H1 (cell line): Measurements from ENCODE around the gene CGB7. TPM values are rescaled to one million over a fixed set of nuclear protein-coding genes. Genes with fewer than 3 reads are reported as not detected.
A peak's percentile ranks its signal among the peaks of the same experiment; 100 is the strongest.

Experiments used
- CTCF ChIA-PET: fragments of 300-600 bp; sonication (Branson Sonifier 250); formaldehyde crosslinking; loops from one replicate; lab custom pipeline; 2021; ENCODE audit not compliant: partially characterized antibody; lab: Charles Lee
- POLR2A ChIA-PET: fragments of 300-600 bp; sonication (Branson Sonifier 250); formaldehyde crosslinking; loops from one replicate; lab custom pipeline; 2021; ENCODE audit warnings: inconsistent platforms; ENCODE audit not compliant: partially characterized antibody; lab: Charles Lee
- DNase-seq, 2 experiments: peaks; one replicate each; pipeline versions ENCODE4 v3.0.0 to v3.0.0-alpha.2; 2010 to 2022; ENCODE audit warnings: low spot score in 2 of 2, low read depth in 1 of 2, mixed read lengths in 1 of 2
- FAIRE-seq: peaks from 2 replicates; lab custom pipeline; 2011; peaks lifted over from hg19 to GRCh38; lab: Jason Lieb, UNC
- H2AFZ ChIP-seq: 2 replicates; pipeline ENCODE4 v1.8.1; 2012; ENCODE audit warnings: low read length, inconsistent platforms
- H2AK5ac ChIP-seq: 2 replicates; pipeline ENCODE4 v1.6.1; 2013; ENCODE audit warnings: low read depth, low read length
- H2BK120ac ChIP-seq: replicated peaks from 2 replicates; pipeline ENCODE3; 2013; ENCODE audit warnings: low read depth, low read length, inconsistent platforms
- H2BK12ac ChIP-seq: 2 replicates; pipeline ENCODE4 v1.6.1; 2013; ENCODE audit warnings: low read depth, low read length
- H2BK15ac ChIP-seq: 2 replicates; pipeline ENCODE4 v1.6.1; 2013; ENCODE audit warnings: low read length
- H2BK20ac ChIP-seq: 2 replicates; pipeline ENCODE4 v1.6.1; 2013; ENCODE audit warnings: low read length
- H2BK5ac ChIP-seq: 2 replicates; pipeline ENCODE4 v1.6.1; 2013; ENCODE audit warnings: low read depth, low read length
- H3K14ac ChIP-seq: 2 replicates; pipeline ENCODE4 v1.6.1; 2013; ENCODE audit warnings: inconsistent platforms; ENCODE audit not compliant: insufficient read length
- H3K18ac ChIP-seq: 2 replicates; pipeline ENCODE4 v1.6.1; 2013; ENCODE audit warnings: low read length; ENCODE audit errors: extremely low read depth
- H3K23ac ChIP-seq: 2 replicates; pipeline ENCODE4 v1.6.1; 2013; ENCODE audit warnings: inconsistent platforms; ENCODE audit not compliant: insufficient read length
- H3K23me2 ChIP-seq: 2 replicates; pipeline ENCODE4 v1.6.1; 2013; ENCODE audit warnings: low read depth, low read length
- H3K27ac ChIP-seq: 2 replicates; pipeline ENCODE4 v1.6.1; 2011; ENCODE audit warnings: low read depth, low read length, inconsistent platforms
- H3K27me3 ChIP-seq, 4 experiments: replicated peaks in 1 of 4; 1 replicate in 1 of 4; 2 replicates in 3 of 4; pipeline versions ENCODE4 v1.6.1 to v1.8.1; 2011 to 2013; ENCODE audit warnings: low read length in 3 of 4, mild to moderate bottlenecking in 3 of 4, inconsistent platforms in 2 of 4, mixed read lengths in 2 of 4, moderate library complexity in 1 of 4; ENCODE audit not compliant: control insufficient read depth in 3 of 4, insufficient read depth in 3 of 4; ENCODE audit errors: extremely low read depth in 1 of 4
- H3K36me3 ChIP-seq, 4 experiments: 2 replicates each; pipeline versions ENCODE4 v1.6.1 to v1.8.1; 2011 to 2013; ENCODE audit warnings: mild to moderate bottlenecking in 4 of 4, low read length in 3 of 4, moderate library complexity in 2 of 4, control low read depth in 1 of 4, inconsistent platforms in 1 of 4; ENCODE audit not compliant: insufficient read depth in 4 of 4, control insufficient read depth in 2 of 4
- H3K4ac ChIP-seq: replicated peaks from 2 replicates; pipeline ENCODE3; 2013; ENCODE audit warnings: low read length, low read depth, mixed read lengths, inconsistent platforms; ENCODE audit not compliant: insufficient read length
- H3K4me1 ChIP-seq, 4 experiments: replicated peaks in 1 of 4; 1 replicate in 1 of 4; 2 replicates in 3 of 4; pipeline versions ENCODE4 v1.6.1 to v1.8.1; 2011 to 2013; ENCODE audit warnings: low read length in 3 of 4, inconsistent platforms in 2 of 4, mixed read lengths in 1 of 4; ENCODE audit not compliant: insufficient read depth in 4 of 4, control insufficient read depth in 3 of 4
- H3K4me2 ChIP-seq, 2 experiments: 2 replicates each; pipeline versions ENCODE4 v1.6.1 to v1.8.1; 2011 to 2013; ENCODE audit warnings: low read depth in 2 of 2, low read length in 2 of 2, control low read depth in 1 of 2, inconsistent platforms in 1 of 2, mild to moderate bottlenecking in 1 of 2; ENCODE audit not compliant: insufficient read depth in 1 of 2
- H3K4me3 ChIP-seq, 4 experiments: fragments of 200-600, 300-600 bp in 1 of 4; sonication (generic), shearing (Covaris generic), sonication (Bioruptor Twin) in 1 of 4; 2 replicates each; pipeline versions ENCODE4 v1.5.1 to v1.8.1; 2011 to 2016; ENCODE audit warnings: low read length in 4 of 4, low read depth in 3 of 4, control low read depth in 2 of 4, inconsistent platforms in 2 of 4, mild to moderate bottlenecking in 2 of 4, mixed read lengths in 1 of 4, moderate library complexity in 1 of 4; ENCODE audit not compliant: insufficient read depth in 2 of 4; ENCODE audit errors: extremely low read depth in 1 of 4
- H3K56ac ChIP-seq: replicated peaks from 2 replicates; pipeline ENCODE3; 2013; ENCODE audit warnings: low read depth, mild to moderate bottlenecking, mixed read lengths, low read length, inconsistent platforms; ENCODE audit not compliant: insufficient read length
- H3K79me1 ChIP-seq: 2 replicates; pipeline ENCODE4 v1.6.1; 2013; ENCODE audit warnings: low read depth, low read length, control low read depth
- H3K79me2 ChIP-seq, 2 experiments: 2 replicates each; pipeline versions ENCODE4 v1.6.1 to v1.8.1; 2012 to 2013; ENCODE audit warnings: low read length in 2 of 2, mild to moderate bottlenecking in 2 of 2, inconsistent platforms in 1 of 2; ENCODE audit not compliant: insufficient read depth in 2 of 2, control insufficient read depth in 1 of 2
- H3K9ac ChIP-seq, 4 experiments: replicated peaks in 1 of 4; 1 replicate in 1 of 4; 2 replicates in 3 of 4; pipeline versions ENCODE4 v1.6.1 to v1.8.1; 2011 to 2013; ENCODE audit warnings: low read depth in 3 of 4, low read length in 3 of 4, control low read depth in 2 of 4, mild to moderate bottlenecking in 2 of 4, moderate library complexity in 2 of 4, inconsistent platforms in 1 of 4; ENCODE audit errors: extremely low read depth in 1 of 4
- H3K9me3 ChIP-seq, 2 experiments: 2 replicates each; pipeline versions ENCODE4 v1.6.1 to v1.8.1; 2012 to 2013; ENCODE audit warnings: mild to moderate bottlenecking in 2 of 2, moderate library complexity in 2 of 2, control low read depth in 1 of 2, inconsistent platforms in 1 of 2, low read depth in 1 of 2, low read length in 1 of 2, mixed read lengths in 1 of 2; ENCODE audit not compliant: insufficient read depth in 2 of 2
- H4K20me1 ChIP-seq, 2 experiments: replicated peaks in 1 of 2; 2 replicates each; pipeline versions ENCODE3 to v1.8.1; 2011 to 2013; ENCODE audit warnings: inconsistent platforms in 2 of 2, low read length in 2 of 2, mild to moderate bottlenecking in 1 of 2; ENCODE audit not compliant: insufficient read depth in 2 of 2, control insufficient read depth in 1 of 2
- H4K5ac ChIP-seq: 2 replicates; pipeline ENCODE4 v1.6.1; 2013; ENCODE audit warnings: low read length, low read depth, mixed read lengths, inconsistent platforms; ENCODE audit not compliant: insufficient read length
- H4K8ac ChIP-seq: 2 replicates; pipeline ENCODE4 v1.8.0; 2013; ENCODE audit warnings: mild to moderate bottlenecking, moderate library complexity, low read length, inconsistent platforms; ENCODE audit not compliant: insufficient read depth; ENCODE audit errors: extremely low read depth
- H4K91ac ChIP-seq: replicated peaks from 2 replicates; pipeline ENCODE3; 2013; ENCODE audit warnings: low read length, mixed read lengths, inconsistent platforms; ENCODE audit not compliant: insufficient read length
- CHD2 ChIP-seq: IDR thresholded peaks from 2 replicates; pipeline ENCODE4 v1.6.1; 2012; ENCODE audit warnings: low read length, improper control_type of control experiment
- GTF2F1 ChIP-seq: IDR thresholded peaks from 2 replicates; pipeline ENCODE4 v1.6.1; 2012; ENCODE audit warnings: low read depth, low read length, improper control_type of control experiment, borderline replicate concordance
- SAP30 ChIP-seq: fragments of 300-600 bp; sonication (generic); IDR thresholded peaks from 2 replicates; pipeline ENCODE4 v1.7.1; 2012; ENCODE audit warnings: low read length, moderate library complexity, mild to moderate bottlenecking, inconsistent platforms; ENCODE audit not compliant: insufficient read depth, insufficient replicate concordance
- WGBS, 2 experiments: shearing (Covaris generic) in 1 of 2; methylation state at CpG; one replicate each; pipeline versions ENCODE4 v1.1.6 to v1.1.7; 2013 to 2015; ENCODE audit warnings: low lambda C conversion rate in 2 of 2, mixed read lengths in 2 of 2, inconsistent platforms in 1 of 2, low coverage in 1 of 2, missing lambda C conversion rate in 1 of 2; ENCODE audit not compliant: insufficient replicate concordance in 2 of 2, insufficient coverage in 1 of 2, insufficient read length in 1 of 2; ENCODE audit errors: extremely low coverage in 1 of 2, missing lambda C conversion rate in 1 of 2; 5-methylcytosine and 5-hydroxymethylcytosine counted together
- polyA plus RNA-seq, 7 experiments: library from polyadenylated mRNA; depleted of rRNA in 3 of 7; stranded (reverse) in 5 of 7; unstranded in 2 of 7; fragments of >200 nt in 5 of 7; fragments of 200-250 nt in 2 of 7; gene quantifications; 1 replicate in 5 of 7; 2 replicates in 1 of 7; 4 replicates in 1 of 7; pipeline versions ENCODE4 v1.2.1 to v1.2.3, GENCODE V29; 2011 to 2013; ENCODE audit warnings: missing spikeins in 2 of 7, mixed read lengths in 2 of 7
- total RNA-seq: library from RNA; stranded (reverse); fragmentation: NEBNext Ultra II Directional; extraction: Animal tissue kit (Norgen Biotek cat#: 25700); gene quantifications from 2 replicates; pipeline ENCODE4 v1.2.1, GENCODE V29; 2021

The CGB7 gene
- total and polyA plus RNA-seq, 2 of the 8 experiments (the other 6 are each of a cell fraction or from before 2014, with no cell fraction given) = 1.2 to 2.2 TPM

DNA sequence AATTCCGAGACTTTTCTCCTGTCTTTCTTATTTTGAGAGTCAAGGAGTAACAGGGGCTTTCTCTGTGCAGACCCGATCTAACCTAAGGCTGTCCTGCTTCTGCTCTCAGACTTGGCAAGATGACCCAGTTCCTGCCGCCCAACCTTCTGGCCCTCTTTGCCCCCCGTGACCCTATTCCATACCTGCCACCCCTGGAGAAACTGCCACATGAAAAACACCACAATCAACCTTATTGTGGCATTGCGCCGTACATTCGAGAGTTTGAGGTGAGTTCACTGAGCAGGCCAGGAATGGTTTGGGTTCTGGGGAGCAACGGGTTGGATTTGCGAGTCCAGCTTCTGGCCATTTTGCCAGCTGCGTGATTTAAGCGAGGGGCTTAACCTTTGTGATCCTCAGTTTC lies 28.7 kb upstream of the CGB7 start:
- Histone ChIP-seq H4K91ac (no peak overlapping the region), H2BK20ac (no peak overlapping the region), H3K27ac (peak overlapping the region; percentile 94; the same call in 1 of the 2 replicates), H2BK12ac (no peak overlapping the region), H2BK120ac (no peak overlapping the region), H3K27me3 (peaks cover 0 to 3% (median 0%) of the 10 kb centered on the region in 4 experiments; a peak in 1 of 7 replicates), H3K79me2 (peaks cover 34 to 50% of the 10 kb centered on the region in 2 experiments), H3K56ac (no peak overlapping the region), H3K4me1 (peaks cover 4 to 6% (median 5%) of the 10 kb centered on the region in 4 experiments), H3K36me3 (peaks cover 16 to 45% (median 23%) of the 10 kb centered on the region in 4 experiments), H2BK5ac (no peak overlapping the region), H2AFZ (no peak overlapping the region), H3K4me3 (peak overlapping the region; percentile 84 to 97 (median 90)), H3K14ac (no peak overlapping the region), H3K4ac (no peak overlapping the region), H3K4me2 (peak overlapping the region; percentile 82 to 88), H3K23me2 (peaks cover 14% of the 10 kb centered on the region; the same call in 1 of the 2 replicates), H4K20me1 (peaks cover 25 to 28% of the 10 kb centered on the region in 2 experiments), H3K9me3 (no peaks in the 10 kb centered on the region), H2BK15ac (no peak overlapping the region), H3K79me1 (peaks cover 12% of the 10 kb centered on the region), H4K5ac (no peak overlapping the region), H3K18ac (no peak overlapping the region), H3K9ac (peak overlapping the region; percentile 73 to 98 (median 96)), H3K23ac (no peak overlapping the region), H2AK5ac (no peak overlapping the region), H4K8ac (no peak overlapping the region)
- FAIRE-seq = no peak
- DNase-seq = no peak
- WGBS, 2 experiments = 83% methylated on average over 11 of the region's 11 CpGs; no CpG with 5 or more reads in 1 of the 2 experiments
- ChIA-PET CTCF (interaction anchor here (0.9 to 2.7 kb wide), 5 partner anchors 11 to 22 kb away, joined by 3 to 12 read pairs (median 3); no protein-coding TSS in a partner anchor), POLR2A (interaction anchor here (0.9 to 2.9 kb wide), 9 partner anchors 9 to 63 kb away, joined by 3 to 21 read pairs (median 7); no protein-coding TSS in a partner anchor)
- no peak for TF ChIP-seq SAP30
- TF ChIP-seq GTF2F1 = no peak
- no peak for TF ChIP-seq CHD2
